M059J (cell line): ENCODE measurements around the gene RALGPS1. TPM values are rescaled to one million over a fixed set of nuclear protein-coding genes. Genes with fewer than 3 reads are reported as not detected.

Source experiments
- DNase-seq: peaks from one replicate; pipeline ENCODE4 v3.0.0-alpha.2; 2012; ENCODE audit warnings: low read depth
- total RNA-seq: library from RNA; depleted of rRNA; stranded (reverse); fragments of >200 nt; shearing (Covaris generic); gene quantifications from 2 replicates; pipeline ENCODE4 v1.2.3, GENCODE V29; 2014

The RALGPS1 gene
- total RNA-seq, 1 experiment from 2014 or later = 9.8 TPM

- no peak for DNase-seq
These were observed 138.7 kb downstream of the RALGPS1 start for GRCh38 chr9:127053057-127053821.

- DNase-seq = no peak
These were observed 139.4 kb downstream of the RALGPS1 start for GRCh38 chr9:127053960-127054359.

GRCh38 chr9:127055745-127056402, 141.3 kb downstream of the RALGPS1 start:
- no peak for DNase-seq

- DNase-seq = no peak
These were observed 141.9 kb downstream of the RALGPS1 start for GRCh38 chr9:127056446-127056845.

GRCh38 chr9:127058011-127058644, 143.5 kb downstream of the RALGPS1 start:
- DNase-seq = no peak

- DNase-seq = no peak
These were observed 144.1 kb downstream of the RALGPS1 start for GRCh38 chr9:127058645-127059021.

GRCh38 chr9:127059030-127059429, 144.4 kb downstream of the RALGPS1 start:
- no peak for DNase-seq

- no peak for DNase-seq
These were observed 145.3 kb downstream of the RALGPS1 start for GRCh38 chr9:127059765-127060361.

GRCh38 chr9:127061411-127061810, 146.8 kb downstream of the RALGPS1 start:
- no peak for DNase-seq

GRCh38 chr9:127064335-127064734, 149.8 kb downstream of the RALGPS1 start:
- no peak for DNase-seq

- DNase-seq = peak; percentile 26
These were observed 151.0 kb downstream of the RALGPS1 start for GRCh38 chr9:127065592-127065991.

GRCh38 chr9:127066060-127066850, 151.7 kb downstream of the RALGPS1 start:
- no peak for DNase-seq

GRCh38 chr9:127066851-127067136, 152.2 kb downstream of the RALGPS1 start:
- DNase-seq = no peak

- DNase-seq = peak; percentile 35
These were observed 153.1 kb downstream of the RALGPS1 start for GRCh38 chr9:127067603-127068220.

GRCh38 chr9:127074561-127075548, 160.3 kb downstream of the RALGPS1 start:
- DNase-seq = no peak

- DNase-seq = no peak
These were observed 161.2 kb downstream of the RALGPS1 start for GRCh38 chr9:127075624-127076372.

GRCh38 chr9:127076860-127077643, 162.5 kb downstream of the RALGPS1 start:
- peak; percentile 19 for DNase-seq

GRCh38 chr9:127077644-127077946, 163.0 kb downstream of the RALGPS1 start:
- DNase-seq = no peak

- no peak for DNase-seq
These were observed 163.8 kb downstream of the RALGPS1 start for GRCh38 chr9:127078336-127078735.
